ENCODE data around the gene KCNIP3.

- TF ChIP-seq MAX (IDR thresholded peaks at IDR 0.05) (no peak), CTCF (IDR thresholded peaks at IDR 0.05; ENCODE audit: low read depth, low read length, missing input control) (no peak), REST (IDR thresholded peaks at IDR 0.05) (no peak), ZBTB33 (IDR thresholded peaks at IDR 0.05) (no peak), YY1 (IDR thresholded peaks at IDR 0.05) (no peak), GABPA (IDR thresholded peaks at IDR 0.05 in 1 of 2, conservative IDR thresholded peaks at IDR 0.05 in 1 of 2) (no peak), TAF1 (conservative IDR thresholded peaks at IDR 0.05) (no peak)
These were observed 76.9 kb downstream of the KCNIP3 start for GRCh38 chr2:95374029-95374428.

All from liver (tissue), 3 donors.